ENCODE data around the gene ASF1A.

Gene ASF1A

GRCh38 chr6:118882314-118882905, 11.5 kb upstream of the ASF1A start:
- no peak for DNase-seq

- no peak for DNase-seq
Observed at GRCh38 chr6:118886641-118887040, 7.3 kb upstream of the ASF1A start.

- no peak for DNase-seq
Observed at GRCh38 chr6:118889163-118889562, 4.8 kb upstream of the ASF1A start.

GRCh38 chr6:118890997-118891790, 2.8 kb upstream of the ASF1A start:
- DNase-seq: no peak

GRCh38 chr6:118892355-118892991, 1.5 kb upstream of the ASF1A start:
- no peak for DNase-seq

GRCh38 chr6:118893064-118893806, 717 bp upstream of the ASF1A start:
- peak in 1 of 2 donors; percentile 30 for DNase-seq

GRCh38 chr6:118894425-118895260, 691 bp downstream of the ASF1A start:
- DNase-seq: peak; percentile 64 to 66

GRCh38 chr6:118895261-118895560, 1.3 kb downstream of the ASF1A start:
- no peak for DNase-seq

- no peak for DNase-seq
Observed at GRCh38 chr6:118895859-118896258, 1.9 kb downstream of the ASF1A start.

- DNase-seq: no peak
Observed at GRCh38 chr6:118896339-118897136, 2.6 kb downstream of the ASF1A start.

- no peak for DNase-seq
Observed at GRCh38 chr6:118897386-118897785, 3.4 kb downstream of the ASF1A start.

- no peak for DNase-seq
Observed at GRCh38 chr6:118899948-118900347, 6.0 kb downstream of the ASF1A start.

GRCh38 chr6:118902726-118903125, 8.8 kb downstream of the ASF1A start:
- no peak for DNase-seq

GRCh38 chr6:118903138-118903537, 9.2 kb downstream of the ASF1A start:
- no peak for DNase-seq

GRCh38 chr6:118903691-118904090, 9.7 kb downstream of the ASF1A start:
- DNase-seq: no peak

- no peak for DNase-seq
Observed at GRCh38 chr6:118905084-118905483, 11.1 kb downstream of the ASF1A start.

- no peak for DNase-seq
Observed at GRCh38 chr6:118905851-118906250, 11.9 kb downstream of the ASF1A start.

- DNase-seq: no peak
Observed at GRCh38 chr6:118908441-118908840, 14.5 kb downstream of the ASF1A start.

- no peak for DNase-seq
Observed at GRCh38 chr6:118912646-118913045, 18.7 kb downstream of the ASF1A start.

- no peak for DNase-seq
Observed at GRCh38 chr6:118913161-118913560, 19.2 kb downstream of the ASF1A start.

- DNase-seq: no peak
Observed at GRCh38 chr6:118914598-118914997, 20.6 kb downstream of the ASF1A start.

Measured in stimulated activated CD4-positive, alpha-beta T cell treated with anti-CD3 and anti-CD28 coated beads, Interleukin-2, amount 100 ng/mL, for 24 hours (primary cell).